GM19467 (cell line): Measurements from ENCODE around the gene AXL.

Experiments
- ATAC-seq: cut with Tn5 transposase; IDR thresholded peaks from one replicate; pipeline ENCODE4 v1.9.1; 2021; ENCODE audit warnings: mild to moderate bottlenecking, moderate library complexity; ENCODE audit not compliant: unreplicated experiment

AXL gene

GRCh38 chr19:41305927-41306793, 87.1 kb downstream of the AXL start:
- ATAC-seq: no peak

GRCh38 chr19:41307090-41307875, 88.3 kb downstream of the AXL start:
- no peak for ATAC-seq

- ATAC-seq: no peak
Measured at GRCh38 chr19:41307954-41308449, 89.0 kb downstream of the AXL start.

GRCh38 chr19:41308450-41309179, 89.6 kb downstream of the AXL start:
- ATAC-seq: no peak

GRCh38 chr19:41309180-41310032, 90.4 kb downstream of the AXL start:
- ATAC-seq: no peak

- peak; percentile 65 for ATAC-seq
Measured at GRCh38 chr19:41310033-41310831, 91.2 kb downstream of the AXL start, which contains the start of gene CCDC97. CCDC97 (plus strand) TSS chr19:41310172; CDS start chr19:41310311, 139 bp downstream.

- no peak for ATAC-seq
Measured at GRCh38 chr19:41311072-41311471, 92.0 kb downstream of the AXL start.
